SK-N-MC (cell line): ENCODE results near the gene DIAPH3.

Experiments used
- EZH2 ChIP-seq: fragments of 200-600 bp; sonication (generic); IDR thresholded peaks from one replicate; pipeline ENCODE4 v1.6.1; 2017; ENCODE audit warnings: antibody characterized with exemption
- POLR2AphosphoS5 ChIP-seq: IDR thresholded peaks from 2 replicates; pipeline ENCODE4 v1.6.1; 2012; ENCODE audit warnings: mild to moderate bottlenecking, low read depth, low read length, borderline replicate concordance

GRCh38 chr13:59846845-59847620 lies 316.7 kb downstream of the DIAPH3 start:
- TF ChIP-seq EZH2, result no peak
- no peak for TF ChIP-seq POLR2AphosphoS5
